ENCODE results near the gene ACER2. TPM values are rescaled to one million over a fixed set of nuclear protein-coding genes. Genes with fewer than 3 reads are reported as not detected.

The ACER2 gene
- total RNA-seq, 2 donors from 2014 or later: 2.4 to 2.8 TPM

DNA sequence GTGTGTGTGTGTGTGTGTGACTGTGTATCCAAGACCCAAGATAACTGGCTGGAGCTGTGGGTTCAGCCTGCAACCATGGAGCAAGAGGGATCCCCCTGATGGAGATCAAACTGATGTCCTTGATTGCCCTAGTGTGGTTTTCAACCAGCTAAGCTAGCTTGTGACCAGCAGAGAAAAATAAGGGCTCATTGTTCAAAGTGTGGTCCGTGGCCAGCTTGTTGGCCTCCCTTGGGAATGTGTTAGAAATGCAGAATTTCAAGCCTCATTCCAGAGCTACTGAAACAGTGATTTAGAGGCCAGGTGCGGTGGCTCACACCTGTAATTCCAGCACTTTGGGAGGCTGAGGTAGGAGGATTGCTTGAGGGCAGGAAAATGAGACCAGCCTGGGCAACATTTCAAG, 79.9 kb downstream of the ACER2 start:
- Mint-ChIP-seq H3K9me3 (no peaks in the 10 kb centered on the region), H3K4me1 (ENCODE audit: low read depth) (peaks cover 16% of the 10 kb centered on the region), H3K27ac (no peak overlapping the region), H3K27me3 (ENCODE audit: low read depth) (peaks cover 16% of the 10 kb centered on the region), H3K36me3 (ENCODE audit: insufficient read depth in 2 of 2) (no peaks in the 10 kb centered on the region), H3K4me3 (no peak overlapping the region)
- DNase-seq (no peak), ATAC-seq (replicated peaks in 1 of 2) (no peak)

GRCh38 chr9:19490269-19490668, 81.5 kb downstream of the ACER2 start:
- no peaks in the 10 kb centered on the region for H3K9me3 Mint-ChIP-seq
- H3K36me3 Mint-ChIP-seq (ENCODE audit: insufficient read depth in 2 of 2): no peaks in the 10 kb centered on the region
- no peak for ATAC-seq (replicated peaks in 1 of 2)
- no peak overlapping the region for H3K4me3 Mint-ChIP-seq
- H3K27ac Mint-ChIP-seq: no peak overlapping the region
- H3K27me3 Mint-ChIP-seq (ENCODE audit: low read depth): peaks cover 17% of the 10 kb centered on the region
- no peak for DNase-seq
- peaks cover 21% of the 10 kb centered on the region for H3K4me1 Mint-ChIP-seq (ENCODE audit: low read depth)

- Mint-ChIP-seq H3K4me3 (no peak overlapping the region), H3K27me3 (ENCODE audit: low read depth) (peaks cover 17% of the 10 kb centered on the region), H3K9me3 (no peaks in the 10 kb centered on the region), H3K36me3 (ENCODE audit: insufficient read depth in 2 of 2) (no peaks in the 10 kb centered on the region), H3K27ac (no peak overlapping the region), H3K4me1 (ENCODE audit: low read depth) (peaks cover 21% of the 10 kb centered on the region)
- no peak for ATAC-seq (replicated peaks in 1 of 2)
- no peak for DNase-seq
These were observed 82.0 kb downstream of the ACER2 start for GRCh38 chr9:19490828-19491227.

- no peak for ATAC-seq (replicated peaks in 1 of 2)
- peaks cover 21% of the 10 kb centered on the region for H3K4me1 Mint-ChIP-seq (ENCODE audit: low read depth)
- H3K4me3 Mint-ChIP-seq: peak overlapping the region; percentile 54 to 70
These were observed 84.0 kb downstream of the ACER2 start for GRCh38 chr9:19492775-19493173.

GRCh38 chr9:19493174-19493811, 84.5 kb downstream of the ACER2 start:
- Mint-ChIP-seq H3K4me3 (peak overlapping the region; percentile 54 to 70), H3K4me1 (ENCODE audit: low read depth) (peaks cover 21% of the 10 kb centered on the region), H3K27me3 (ENCODE audit: low read depth) (peaks cover 17% of the 10 kb centered on the region), H3K27ac (no peak overlapping the region), H3K9me3 (no peaks in the 10 kb centered on the region), H3K36me3 (ENCODE audit: insufficient read depth in 2 of 2) (no peaks in the 10 kb centered on the region)
- peak; percentile 69 to 75 for ATAC-seq (replicated peaks in 1 of 2)
- DNase-seq: peak; percentile 40 to 46

More at GRCh38 chr9:19492775-19493173, 84.0 kb downstream of the ACER2 start:
- no peak for DNase-seq
- Mint-ChIP-seq H3K27me3 (ENCODE audit: low read depth) (peaks cover 17% of the 10 kb centered on the region), H3K36me3 (ENCODE audit: insufficient read depth in 2 of 2) (no peaks in the 10 kb centered on the region), H3K27ac (peak overlapping the region; percentile 34), H3K9me3 (no peaks in the 10 kb centered on the region)

DNA sequence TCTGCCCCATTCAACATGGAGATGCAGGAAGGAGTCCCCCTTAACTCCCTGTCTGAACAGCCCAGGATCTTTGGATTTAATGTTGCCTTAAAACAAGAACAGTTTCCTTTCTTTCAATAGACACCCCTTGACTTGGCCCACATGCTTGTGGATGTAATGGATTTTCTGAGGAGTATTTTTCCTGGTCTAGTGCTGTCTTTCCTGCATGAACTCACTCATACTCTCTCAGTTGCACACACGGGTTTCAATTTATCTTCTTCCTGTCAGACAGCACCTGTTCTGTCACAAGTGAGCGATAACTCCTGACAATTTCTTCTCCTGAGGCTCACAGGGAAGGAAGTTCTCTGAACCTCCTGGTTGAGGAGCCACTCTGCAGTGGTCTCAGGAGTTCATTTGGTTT, 85.1 kb downstream of the ACER2 start:
- Mint-ChIP-seq H3K4me3 (peak overlapping the region; percentile 54 to 70), H3K9me3 (no peaks in the 10 kb centered on the region), H3K36me3 (ENCODE audit: insufficient read depth in 2 of 2) (no peaks in the 10 kb centered on the region), H3K4me1 (ENCODE audit: low read depth) (peaks cover 21% of the 10 kb centered on the region), H3K27ac (no peak overlapping the region), H3K27me3 (ENCODE audit: low read depth) (peaks cover 17% of the 10 kb centered on the region)
- ATAC-seq (replicated peaks in 1 of 2) (no peak), DNase-seq (no peak)

DNA sequence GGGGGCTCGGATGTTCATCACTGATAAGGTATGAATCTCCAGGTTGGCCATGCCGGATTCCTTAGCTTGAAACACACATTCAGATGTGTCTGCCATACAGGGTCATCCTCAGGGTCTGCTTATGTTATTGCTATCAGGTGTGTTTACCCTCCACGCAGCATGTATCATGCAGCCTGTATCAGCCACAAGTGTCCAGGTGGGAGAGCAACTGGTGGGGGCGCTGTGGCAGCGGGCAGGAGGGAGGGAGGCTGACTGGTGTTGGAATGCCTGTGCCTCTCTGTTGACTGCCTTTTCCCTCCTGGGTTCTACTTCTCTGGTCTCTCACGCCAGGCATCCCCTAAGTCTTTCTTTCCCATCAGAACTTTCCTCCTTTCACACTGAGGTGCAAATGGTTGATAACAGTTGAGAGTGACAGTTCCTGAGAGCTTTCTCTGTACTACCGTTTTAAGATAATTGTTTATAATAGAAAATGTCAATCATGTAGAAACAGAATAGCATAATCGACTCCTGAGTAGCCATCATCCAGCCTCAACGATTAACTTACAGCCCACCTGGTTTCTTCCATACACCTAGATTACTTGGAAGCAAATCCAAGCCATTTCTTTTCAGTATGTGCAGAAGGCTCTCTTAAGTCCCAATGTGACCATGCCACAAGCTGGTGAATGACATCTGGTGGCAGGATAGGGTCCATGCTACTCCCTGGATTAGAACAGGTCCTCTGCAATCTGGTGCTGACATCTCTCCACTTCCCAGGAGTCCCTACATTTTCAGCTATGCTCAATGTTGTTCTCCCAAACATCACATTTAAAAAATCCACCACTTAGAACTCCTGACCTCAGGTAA, 86.6 kb downstream of the ACER2 start:
- Mint-ChIP-seq H3K27ac (no peak overlapping the region), H3K9me3 (peaks cover 0 to 2% of the 10 kb centered on the region in 2 donors), H3K36me3 (ENCODE audit: insufficient read depth in 2 of 2) (no peaks in the 10 kb centered on the region), H3K27me3 (ENCODE audit: low read depth) (peaks cover 13% of the 10 kb centered on the region), H3K4me3 (no peak overlapping the region), H3K4me1 (ENCODE audit: low read depth) (peaks cover 21% of the 10 kb centered on the region)
- DNase-seq (no peak), ATAC-seq (replicated peaks in 1 of 2) (no peak)

- Mint-ChIP-seq H3K27me3 (ENCODE audit: low read depth) (peaks cover 17% of the 10 kb centered on the region), H3K36me3 (ENCODE audit: insufficient read depth in 2 of 2) (no peaks in the 10 kb centered on the region), H3K4me1 (ENCODE audit: low read depth) (peaks cover 21% of the 10 kb centered on the region), H3K9me3 (peaks cover 0 to 2% of the 10 kb centered on the region in 2 donors), H3K27ac (no peak overlapping the region), H3K4me3 (no peak overlapping the region)
- no peak for DNase-seq
- ATAC-seq (replicated peaks in 1 of 2): no peak
These were observed 87.7 kb downstream of the ACER2 start for GRCh38 chr9:19496321-19497050.

DNA sequence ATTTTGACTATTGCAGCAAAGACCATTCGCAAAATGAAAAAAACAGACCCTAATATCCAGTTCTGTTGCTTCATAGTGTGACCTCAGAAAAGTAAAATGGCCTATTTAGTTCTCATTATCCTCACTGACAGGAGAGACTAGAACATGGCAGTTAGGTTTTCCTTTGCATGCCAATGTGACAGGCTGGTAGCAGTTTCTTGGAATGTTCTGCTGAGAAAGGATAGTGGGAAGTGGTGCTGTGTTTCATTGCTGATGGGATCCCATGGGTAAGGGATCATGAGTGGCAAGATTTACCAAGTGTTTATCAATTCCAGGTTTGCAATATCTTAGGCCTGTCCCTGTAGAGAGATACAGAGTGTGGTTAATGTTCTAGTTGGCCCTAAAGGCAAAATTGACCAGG, 88.5 kb downstream of the ACER2 start:
- H3K9me3 Mint-ChIP-seq: peaks cover 0 to 2% of the 10 kb centered on the region in 2 donors
- H3K36me3 Mint-ChIP-seq (ENCODE audit: insufficient read depth in 2 of 2): no peaks in the 10 kb centered on the region
- no peak overlapping the region for H3K4me3 Mint-ChIP-seq
- ATAC-seq (replicated peaks in 1 of 2) (no peak), DNase-seq (no peak)
- peaks cover 20% of the 10 kb centered on the region for H3K4me1 Mint-ChIP-seq (ENCODE audit: low read depth)
- no peak overlapping the region for H3K27ac Mint-ChIP-seq
- H3K27me3 Mint-ChIP-seq (ENCODE audit: low read depth): peaks cover 17% of the 10 kb centered on the region

- Mint-ChIP-seq H3K9me3 (peaks cover 0 to 2% of the 10 kb centered on the region in 2 donors), H3K36me3 (ENCODE audit: insufficient read depth in 2 of 2) (no peaks in the 10 kb centered on the region), H3K27ac (no peak overlapping the region), H3K27me3 (ENCODE audit: low read depth) (peaks cover 20% of the 10 kb centered on the region), H3K4me1 (ENCODE audit: low read depth) (peaks cover 12% of the 10 kb centered on the region), H3K4me3 (no peak overlapping the region)
- ATAC-seq (replicated peaks in 1 of 2) (no peak), DNase-seq (no peak)
These were observed 89.2 kb downstream of the ACER2 start for GRCh38 chr9:19498015-19498414.

Other genes with a start within 250 kb of the ACER2 start
- gene DENND4C, start 178.3 kb upstream of the ACER2 start, total RNA-seq: 10 to 100 TPM; 26.0 to 28.9 TPM
- 1,000 to 10,000 TPM; 3,558 to 3,563 TPM for gene RPS6, start 28.8 kb upstream of the ACER2 start, total RNA-seq

Data from activated T-cell treated with anti-CD3 and anti-CD28 coated beads, Interleukin-2, amount 50 U/mL, for 72 hours (primary cell).